GM19238 (cell line): ENCODE results near the gene ZSCAN2.

Experiments
- DNase-seq: peaks from one replicate; pipeline ENCODE4 v3.0.0; 2011; ENCODE audit warnings: low spot score; ENCODE audit not compliant: insufficient read length

Gene ZSCAN2

DNA sequence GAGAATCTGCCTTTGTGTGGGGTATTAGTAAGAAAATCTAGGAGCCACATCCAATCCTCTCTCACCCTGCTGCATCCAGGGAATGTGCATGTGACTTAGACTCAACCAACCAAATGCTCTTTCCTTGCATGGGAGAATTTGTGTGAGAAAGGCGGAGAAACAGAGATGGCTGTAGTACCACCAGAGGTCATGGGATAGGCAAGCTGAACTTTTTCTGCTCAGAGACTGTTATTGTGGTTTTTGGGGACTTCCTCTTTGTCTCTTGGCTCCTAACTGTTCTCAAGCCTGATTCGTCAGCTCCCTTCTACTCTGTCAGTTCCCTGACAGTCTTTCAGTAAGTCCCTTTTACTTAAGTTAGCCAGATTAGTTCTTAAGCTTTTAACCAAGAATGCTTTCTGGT, 2.6 kb upstream of the ZSCAN2 start:
- DNase-seq: no peak

DNA sequence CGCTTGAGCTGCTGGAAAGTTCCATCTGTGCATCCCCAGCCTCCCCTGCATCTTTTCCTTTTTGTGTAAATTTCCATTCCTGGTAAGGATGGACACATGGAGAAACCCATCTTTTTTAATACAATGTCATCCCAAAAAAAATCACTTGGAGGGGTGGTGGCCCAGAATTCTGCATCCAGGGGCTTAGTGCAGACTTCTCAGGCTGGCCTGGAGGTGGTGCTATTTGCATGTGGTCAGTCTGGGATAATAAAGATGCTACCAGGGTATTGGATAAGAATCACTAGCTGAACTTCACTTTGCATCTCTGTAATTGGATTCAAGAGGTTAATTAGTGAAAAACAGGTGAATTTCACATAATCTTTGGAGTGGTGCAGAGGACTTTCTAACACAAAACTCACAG, 1.8 kb upstream of the ZSCAN2 start:
- DNase-seq: no peak

DNA sequence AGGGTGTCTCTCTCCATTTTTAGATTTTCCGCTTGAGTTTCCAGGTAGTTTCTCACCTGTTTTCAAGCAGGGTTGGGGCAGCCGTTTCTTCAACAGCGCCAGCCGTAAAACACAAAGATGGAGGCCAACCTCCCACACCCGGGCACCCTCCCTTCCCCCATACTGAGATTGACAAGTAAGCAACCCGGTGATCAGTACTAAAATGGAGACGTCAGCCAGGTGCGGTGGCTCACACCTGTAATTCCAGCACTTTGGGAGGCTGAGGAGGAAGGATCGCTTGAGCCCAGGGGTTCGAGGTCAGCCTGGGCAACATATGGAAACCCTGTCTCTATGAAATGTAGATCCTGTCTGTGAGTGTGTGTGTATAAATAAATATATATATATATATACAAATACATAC, 903 bp upstream of the ZSCAN2 start:
- no peak for DNase-seq

DNA sequence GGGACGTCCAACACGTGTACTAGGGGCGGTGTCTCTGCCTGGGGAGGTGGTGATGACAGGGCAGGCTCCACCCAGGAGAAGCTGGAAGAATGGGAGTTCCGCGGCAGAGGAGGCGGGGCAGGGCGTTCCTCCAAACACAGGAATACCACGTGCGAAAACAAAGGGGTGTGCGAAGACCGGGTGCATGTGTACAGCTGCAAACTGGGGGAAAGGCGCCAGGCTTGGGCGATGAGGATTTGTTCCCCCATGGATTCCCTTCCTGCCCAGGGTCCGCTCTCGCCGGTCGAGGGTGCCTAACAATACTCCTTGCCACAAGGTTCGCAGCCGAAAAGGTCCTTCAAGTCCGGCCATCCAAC, 500 bp upstream of the ZSCAN2 start:
- DNase-seq: no peak

DNA sequence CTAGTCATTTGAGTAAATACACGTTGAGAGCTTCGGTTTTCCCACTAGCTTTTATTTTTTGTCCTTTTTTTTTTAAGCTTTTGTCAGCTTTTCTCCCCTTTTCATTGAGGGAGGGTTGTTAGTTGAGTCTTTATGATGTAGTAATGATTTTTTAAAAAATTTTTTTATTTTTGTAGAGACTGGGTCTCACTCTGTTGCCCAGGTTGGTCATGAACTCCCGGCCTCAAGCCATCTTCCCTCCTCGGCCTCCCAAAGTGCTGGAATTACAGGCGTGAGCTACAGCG, 688 bp downstream of the ZSCAN2 start:
- DNase-seq: no peak

DNA sequence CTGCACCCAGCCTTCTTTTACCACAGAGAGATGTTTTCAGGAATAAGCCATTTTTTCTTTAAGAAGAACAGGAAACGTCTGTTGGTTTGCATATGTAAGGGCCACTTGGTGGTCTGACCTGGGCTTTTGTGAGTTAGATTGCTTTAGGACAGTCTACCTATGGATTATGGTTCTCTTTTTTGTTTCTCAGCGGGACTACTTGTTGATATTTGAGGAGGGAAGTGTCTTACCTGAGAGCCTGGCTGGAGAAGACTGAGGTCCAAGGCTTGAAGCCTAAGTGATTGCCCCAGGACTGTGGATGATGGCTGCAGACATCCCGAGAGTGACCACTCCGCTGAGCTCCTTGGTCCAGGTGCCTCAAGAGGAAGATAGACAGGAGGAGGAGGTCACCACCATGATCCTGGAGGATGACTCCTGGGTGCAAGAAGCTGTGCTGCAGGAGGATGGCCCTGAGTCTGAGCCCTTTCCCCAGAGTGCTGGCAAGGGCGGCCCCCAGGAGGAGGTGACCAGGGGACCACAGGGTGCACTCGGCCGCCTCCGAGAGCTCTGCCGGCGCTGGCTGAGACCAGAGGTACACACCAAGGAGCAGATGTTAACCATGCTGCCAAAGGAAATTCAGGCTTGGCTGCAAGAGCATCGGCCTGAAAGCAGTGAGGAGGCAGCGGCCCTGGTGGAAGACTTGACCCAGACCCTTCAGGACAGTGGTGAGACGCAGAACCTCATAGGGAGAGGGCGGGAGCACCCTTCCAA, 3.0 kb downstream of the ZSCAN2 start:
- no peak for DNase-seq

DNA sequence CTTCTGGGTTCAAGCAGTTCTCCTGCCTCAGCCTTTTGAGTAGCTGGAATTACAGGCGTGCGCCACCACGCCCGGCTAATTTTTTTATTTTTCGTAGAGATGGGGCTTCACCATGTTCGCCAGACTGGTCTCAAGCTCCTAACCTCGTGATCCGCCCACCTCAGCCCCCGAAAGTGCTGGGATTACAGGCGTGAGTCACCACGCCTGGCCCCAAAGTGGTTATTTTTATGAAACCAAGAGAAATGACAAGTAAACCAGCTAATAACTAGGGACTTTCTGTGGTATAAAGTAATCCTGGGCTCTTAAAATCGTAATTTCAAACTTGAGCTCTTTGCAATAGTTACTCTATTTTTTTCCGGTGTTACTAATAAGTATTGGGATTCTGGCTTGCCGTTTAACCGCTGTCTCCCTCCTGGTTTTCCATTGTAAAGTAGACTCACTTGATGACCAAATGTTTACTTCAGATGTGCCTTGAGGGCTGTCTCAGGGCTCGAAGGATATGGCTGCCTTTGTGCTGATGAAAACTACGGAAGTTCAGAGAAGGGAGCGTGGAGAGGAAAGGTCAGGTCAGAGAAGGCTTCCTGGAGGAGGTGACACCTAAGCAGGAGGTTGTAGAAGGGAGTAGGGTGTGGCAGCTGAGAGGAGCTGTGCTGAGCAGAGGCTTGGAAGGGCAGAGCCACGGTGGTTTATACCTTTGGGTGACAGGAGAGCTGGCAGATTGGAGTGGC, 4.2 kb downstream of the ZSCAN2 start:
- no peak for DNase-seq

DNA sequence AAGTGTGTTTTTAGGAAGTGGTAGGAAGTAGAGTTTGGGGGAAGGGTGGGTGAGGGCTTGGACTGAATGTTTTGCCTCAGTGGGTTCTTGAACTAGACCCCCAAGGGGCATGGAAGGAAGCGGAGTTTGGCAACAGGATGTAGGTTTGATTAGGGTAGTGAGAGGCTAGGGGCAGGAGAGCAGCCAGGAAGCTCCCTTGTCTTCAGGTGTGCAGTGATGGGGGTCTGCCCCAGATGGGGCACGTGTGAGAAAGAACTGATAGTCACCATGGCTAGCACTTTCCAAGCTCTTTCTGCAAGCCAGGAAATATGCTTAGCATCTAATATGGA, 4.7 kb downstream of the ZSCAN2 start:
- DNase-seq: no peak

DNA sequence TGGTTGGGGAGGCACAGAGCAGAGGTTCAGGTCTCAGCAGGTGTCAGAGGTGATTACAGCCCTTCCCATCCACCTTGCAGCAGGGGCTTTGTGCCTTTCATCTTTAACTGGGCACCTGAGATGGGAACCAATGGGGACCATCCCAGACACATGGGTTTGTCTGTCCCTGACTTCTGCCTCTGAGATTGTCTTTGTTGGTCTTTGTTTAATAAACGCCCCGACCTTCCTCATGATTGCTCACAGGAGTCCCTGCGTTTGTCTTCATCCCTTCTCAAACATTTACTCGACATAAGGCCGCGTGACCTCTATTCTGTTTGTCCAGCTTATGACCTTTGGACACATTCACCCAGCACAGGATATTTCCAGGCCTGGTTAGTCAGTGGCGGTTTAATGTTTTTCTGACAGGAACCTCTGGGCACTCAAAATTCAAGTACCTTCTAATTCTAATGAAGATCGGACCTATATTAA, 5.9 kb downstream of the ZSCAN2 start:
- DNase-seq: no peak

DNA sequence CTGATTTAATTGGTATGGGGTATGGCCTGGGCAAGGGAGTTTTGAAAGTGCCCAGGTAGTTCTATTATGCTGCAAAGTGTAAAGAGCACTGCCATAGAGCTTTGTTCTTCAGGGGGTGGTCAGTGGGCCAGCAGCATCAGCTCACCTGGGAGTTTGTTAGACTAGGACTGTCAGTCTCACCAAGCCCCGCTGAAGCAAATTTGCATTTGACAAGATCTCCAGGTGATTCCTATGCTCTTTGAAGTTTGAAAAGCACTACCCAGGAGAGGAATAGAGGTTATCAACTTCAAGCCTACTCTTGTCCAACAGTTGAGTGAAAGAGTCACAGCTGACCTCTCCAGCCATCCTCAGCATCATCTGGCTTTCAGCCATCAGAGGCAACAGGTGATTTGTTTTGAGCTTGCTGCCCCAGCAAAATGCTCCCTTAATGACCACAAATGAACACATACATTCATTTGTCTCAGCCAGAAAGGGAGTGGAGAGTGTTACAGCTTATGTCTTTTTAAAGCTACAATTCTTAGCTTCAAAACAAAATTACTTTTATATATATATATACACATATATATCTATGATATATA, 8.0 kb downstream of the ZSCAN2 start:
- DNase-seq: no peak

DNA sequence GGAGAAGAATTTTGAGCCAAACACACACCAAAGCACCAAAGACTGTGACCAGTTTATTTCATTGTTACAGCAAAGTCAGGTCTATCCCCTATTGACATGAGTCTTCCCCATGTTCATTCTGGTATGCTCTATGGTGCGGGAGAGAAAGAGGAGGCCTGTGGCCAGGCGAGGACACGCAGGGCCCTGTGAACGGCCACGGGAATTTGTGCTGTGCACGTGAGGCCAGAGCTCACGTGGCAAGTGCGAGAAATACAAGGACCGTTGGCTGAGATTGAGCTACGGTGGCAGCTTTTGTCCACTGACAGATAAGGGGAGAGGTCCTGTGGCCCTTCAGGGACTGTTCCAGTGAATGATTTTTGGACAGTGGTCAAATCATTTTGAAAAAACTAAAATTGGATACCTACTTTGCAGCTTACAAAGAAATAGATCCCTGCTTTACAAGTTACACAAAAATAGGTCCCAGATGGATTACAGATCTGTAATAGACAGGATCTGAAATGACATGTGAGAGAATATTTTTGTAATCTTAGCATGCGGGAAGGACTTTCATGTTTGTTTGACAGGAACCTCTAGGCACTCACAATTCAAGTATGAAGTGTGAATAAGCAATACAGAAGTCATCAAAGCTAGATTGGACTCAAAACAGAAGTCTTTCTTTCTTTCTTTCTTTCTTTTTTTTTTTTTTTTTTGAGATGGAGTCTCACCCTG, 9.2 kb downstream of the ZSCAN2 start:
- no peak for DNase-seq

DNA sequence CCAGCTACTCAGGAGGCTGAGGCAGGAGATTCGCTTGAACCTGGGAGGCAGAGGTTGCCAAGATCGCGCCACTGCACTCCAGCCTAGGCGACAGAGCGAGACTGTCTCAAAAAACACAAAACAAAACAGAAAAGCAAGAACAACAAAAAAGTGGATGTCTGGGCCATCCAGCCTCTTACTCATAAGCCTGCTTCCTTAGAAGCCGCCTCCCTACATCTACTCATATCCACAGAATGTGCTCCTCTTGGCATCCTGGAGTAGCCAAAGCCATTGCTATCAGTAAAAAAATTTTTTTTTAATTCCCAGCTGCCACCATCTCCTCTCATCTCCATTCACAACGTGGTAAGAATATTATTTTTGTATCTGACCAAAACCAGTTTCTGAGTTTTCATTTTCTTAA, 10.8 kb downstream of the ZSCAN2 start:
- no peak for DNase-seq

DNA sequence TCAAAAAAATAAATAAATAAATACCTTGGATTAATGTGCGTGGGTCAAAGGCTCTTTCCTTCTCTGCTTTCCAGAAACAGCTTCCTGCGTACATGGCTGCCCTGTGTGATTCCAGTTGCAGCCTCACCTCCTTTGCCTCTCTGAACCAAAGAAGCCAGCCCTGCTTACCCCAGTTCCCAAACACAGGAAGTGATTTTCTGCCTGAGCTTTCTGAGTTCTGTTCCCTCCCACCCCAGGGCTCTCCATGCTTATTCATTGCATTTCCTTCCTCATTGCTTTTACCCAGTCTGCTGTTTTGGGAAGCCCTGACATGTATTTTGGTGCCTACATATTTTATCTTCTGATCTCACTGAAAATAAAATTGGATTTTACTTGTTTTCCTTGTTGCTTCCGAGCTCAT, 15.4 kb downstream of the ZSCAN2 start:
- DNase-seq: no peak

DNA sequence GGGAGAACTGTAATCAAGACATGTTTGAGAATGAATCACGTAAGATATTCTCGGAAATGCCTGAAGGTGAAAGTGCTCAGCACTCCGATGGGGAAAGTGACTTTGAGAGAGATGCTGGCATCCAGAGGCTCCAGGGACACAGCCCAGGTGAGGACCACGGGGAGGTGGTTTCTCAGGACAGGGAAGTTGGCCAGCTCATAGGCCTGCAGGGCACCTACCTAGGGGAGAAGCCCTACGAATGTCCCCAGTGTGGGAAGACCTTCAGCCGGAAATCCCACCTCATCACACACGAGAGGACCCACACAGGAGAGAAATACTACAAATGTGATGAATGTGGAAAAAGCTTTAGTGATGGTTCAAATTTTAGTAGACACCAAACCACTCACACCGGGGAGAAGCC, 19.8 kb downstream of the ZSCAN2 start:
- no peak for DNase-seq

DNA sequence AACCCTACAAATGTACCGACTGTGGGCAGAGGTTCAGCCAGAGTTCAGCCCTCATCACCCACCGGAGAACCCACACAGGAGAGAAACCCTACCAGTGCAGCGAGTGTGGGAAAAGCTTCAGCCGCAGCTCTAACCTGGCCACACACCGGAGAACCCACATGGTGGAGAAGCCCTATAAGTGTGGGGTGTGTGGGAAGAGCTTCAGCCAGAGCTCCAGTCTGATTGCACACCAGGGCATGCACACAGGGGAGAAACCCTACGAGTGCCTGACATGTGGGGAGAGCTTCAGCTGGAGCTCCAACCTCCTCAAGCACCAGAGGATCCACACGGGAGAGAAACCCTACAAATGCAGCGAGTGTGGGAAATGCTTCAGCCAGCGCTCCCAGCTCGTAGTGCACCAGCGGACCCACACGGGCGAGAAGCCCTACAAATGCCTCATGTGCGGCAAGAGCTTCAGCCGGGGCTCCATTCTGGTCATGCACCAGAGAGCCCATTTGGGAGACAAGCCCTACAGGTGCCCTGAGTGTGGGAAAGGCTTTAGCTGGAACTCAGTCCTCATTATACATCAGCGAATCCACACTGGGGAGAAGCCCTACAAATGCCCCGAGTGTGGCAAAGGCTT, 20.7 kb downstream of the ZSCAN2 start:
- DNase-seq: no peak

DNA sequence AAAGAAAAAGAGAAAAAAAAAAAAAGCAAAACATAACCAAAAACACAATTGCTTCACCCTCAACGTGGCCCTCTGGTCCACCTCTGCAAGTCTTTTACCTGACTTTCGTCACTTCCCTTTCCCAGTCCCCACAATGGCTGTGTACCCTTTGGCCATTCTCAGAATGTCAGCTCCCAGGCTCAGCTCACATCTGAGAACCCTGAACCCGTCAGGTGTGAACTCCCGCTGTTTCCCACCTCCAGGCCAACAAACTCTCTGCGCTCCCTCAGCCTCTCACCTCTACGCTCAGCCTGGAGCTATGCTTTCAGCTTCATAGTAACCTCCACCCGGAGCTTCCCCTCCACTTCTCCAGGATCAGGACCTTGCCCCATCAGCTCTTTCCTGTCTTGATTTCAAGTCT, 23.6 kb downstream of the ZSCAN2 start:
- DNase-seq: no peak

DNA sequence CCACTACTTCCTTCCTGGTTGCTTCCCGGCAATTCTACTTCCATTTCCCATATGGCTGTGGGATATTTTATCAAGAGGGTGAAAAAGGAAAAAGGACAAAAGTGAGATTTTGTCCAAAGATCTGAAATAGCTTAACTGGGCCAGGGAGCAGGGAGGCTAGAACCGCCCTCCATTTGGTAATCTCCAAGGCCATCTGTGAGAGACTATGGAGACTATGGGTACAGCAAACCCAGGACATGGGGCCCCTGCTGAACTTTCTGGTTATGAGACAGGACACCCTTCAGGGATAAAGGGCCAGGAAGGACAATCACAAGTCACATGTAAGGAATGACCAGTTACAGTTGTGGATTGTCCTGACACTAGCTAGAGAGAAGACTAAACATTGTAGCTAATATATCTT, 24.3 kb downstream of the ZSCAN2 start:
- DNase-seq: no peak

DNA sequence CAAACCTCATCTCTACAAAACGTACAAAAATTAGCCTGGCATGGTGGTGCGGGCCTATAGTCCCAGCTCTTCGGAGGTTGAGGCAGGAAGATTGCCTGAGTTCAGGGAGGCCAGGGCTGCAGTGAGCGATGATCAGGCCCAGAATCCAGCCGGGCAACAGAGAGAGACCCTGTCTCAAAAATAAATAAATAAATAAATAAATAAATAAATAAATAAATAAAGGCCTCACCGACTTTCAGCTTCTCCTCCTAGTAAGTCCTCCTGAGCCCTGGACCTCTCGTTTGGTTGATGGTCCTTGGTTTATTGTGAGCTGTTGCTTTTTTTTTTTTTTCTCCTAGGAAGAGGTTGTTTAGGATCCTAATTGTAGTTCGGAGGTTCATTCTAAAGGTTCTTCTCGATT, 28.2 kb downstream of the ZSCAN2 start:
- DNase-seq: no peak

DNA sequence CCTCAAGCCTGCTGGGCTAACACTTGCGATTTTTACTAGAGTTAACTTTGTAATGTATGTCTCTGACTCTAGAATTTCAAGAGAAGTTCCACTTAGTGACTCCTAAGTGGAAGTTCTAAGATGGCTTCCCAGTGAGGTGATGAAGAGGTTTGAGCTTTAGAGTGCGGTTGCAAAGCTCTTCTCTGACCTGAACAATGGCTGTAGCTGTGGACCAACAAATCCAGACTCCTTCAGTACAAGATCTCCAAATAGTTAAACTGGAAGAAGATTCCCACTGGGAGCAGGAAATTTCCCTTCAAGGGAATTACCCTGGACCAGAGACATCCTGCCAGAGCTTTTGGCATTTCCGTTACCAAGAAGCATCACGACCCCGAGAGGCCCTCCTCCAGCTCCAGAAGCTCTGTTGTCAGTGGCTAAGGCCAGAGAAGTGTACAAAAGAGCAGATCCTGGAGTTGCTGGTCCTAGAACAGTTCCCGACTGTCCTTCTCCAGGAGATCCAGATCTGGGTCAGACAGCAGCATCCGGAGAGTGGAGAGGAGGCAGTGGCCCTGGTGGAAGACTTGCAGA, 31.0 kb downstream of the ZSCAN2 start:
- no peak for DNase-seq

DNA sequence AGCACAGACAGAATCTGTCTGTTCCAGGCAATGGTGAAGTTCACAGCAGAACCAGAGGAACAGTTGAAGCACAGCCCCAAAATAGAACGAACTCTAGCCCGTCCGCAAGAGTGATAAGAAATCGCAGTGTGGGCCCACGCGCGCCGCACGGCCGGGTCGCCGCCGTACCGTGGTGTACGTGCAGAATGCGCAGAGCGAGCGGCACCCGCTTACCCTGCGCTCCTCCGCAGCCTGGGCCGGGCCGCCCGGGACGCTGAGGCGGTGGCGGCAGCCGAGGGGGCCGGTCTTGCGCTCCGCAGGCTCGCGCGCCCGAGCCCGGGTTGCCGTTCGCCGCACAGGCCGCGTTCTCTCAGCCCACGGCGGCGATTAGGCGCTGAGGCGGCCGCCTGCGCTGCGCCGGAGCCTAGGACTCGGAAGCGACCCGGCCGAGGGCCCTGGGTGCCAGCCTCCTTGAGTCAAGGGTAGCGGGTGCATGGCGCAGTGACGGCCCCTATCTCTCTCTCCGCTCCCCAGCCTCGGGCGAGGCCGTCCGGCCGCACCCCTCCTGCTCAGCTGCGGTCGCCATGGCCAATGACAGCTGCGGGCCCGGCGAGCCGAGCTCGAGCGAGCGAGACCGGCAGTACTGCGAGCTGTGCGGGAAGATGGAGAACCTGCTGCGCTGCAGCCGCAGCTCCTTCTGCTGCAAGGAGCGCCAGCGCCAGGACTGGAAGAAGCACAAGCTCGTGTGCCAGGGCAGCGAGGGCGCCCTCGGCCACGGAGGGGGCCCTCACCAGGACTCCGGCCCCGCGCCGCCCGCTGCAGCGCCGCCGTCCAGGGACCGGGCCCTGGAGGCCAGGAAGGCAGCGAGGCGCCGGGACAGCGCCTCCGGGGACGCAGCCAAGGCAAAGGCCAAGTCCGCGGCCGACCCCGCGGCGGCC, 32.8 kb downstream of the ZSCAN2 start:
- DNase-seq: peak; percentile 15
